H1 (cell line): Measurements from ENCODE around the gene GRIA4.

Source experiments
- BACH1 ChIP-seq: IDR thresholded peaks from 2 replicates; pipeline ENCODE4 v1.6.1; 2012; ENCODE audit warnings: low read length, improper control_type of control experiment
- CTCF ChIP-seq, 3 experiments: IDR thresholded peaks; 1 replicate in 2 of 3; 2 replicates in 1 of 3; pipeline versions ENCODE4 v1.5.1 to v1.6.1; 2011; ENCODE audit warnings: low read length in 3 of 3, mild to moderate bottlenecking in 3 of 3, inconsistent platforms in 2 of 3, low read depth in 1 of 3, moderate library complexity in 1 of 3; ENCODE audit not compliant: insufficient read depth in 1 of 3; ENCODE audit errors: control extremely low read depth in 1 of 3
- EP300 ChIP-seq, 2 experiments: IDR thresholded peaks; 1 replicate in 1 of 2; 2 replicates in 1 of 2; pipeline ENCODE4 v1.6.1; 2011 to 2012; ENCODE audit warnings: low read depth in 2 of 2, low read length in 2 of 2, mild to moderate bottlenecking in 2 of 2, borderline replicate concordance in 1 of 2, inconsistent platforms in 1 of 2, moderate library complexity in 1 of 2
- EZH2 ChIP-seq: fragments of 200-600 bp; sonication (generic); IDR thresholded peaks from 2 replicates; pipeline ENCODE4 v1.7.1; 2012; ENCODE audit warnings: low read depth, mild to moderate bottlenecking, moderate library complexity, low read length, inconsistent platforms; ENCODE audit not compliant: severe bottlenecking
- NRF1 ChIP-seq: IDR thresholded peaks from 2 replicates; pipeline ENCODE4 v1.6.1; 2011; ENCODE audit warnings: mild to moderate bottlenecking, low read depth, low read length, improper control_type of control experiment
- POLR2A ChIP-seq, 2 experiments: IDR thresholded peaks; 1 replicate in 1 of 2; 2 replicates in 1 of 2; pipeline ENCODE4 v1.6.1; 2011; ENCODE audit warnings: low read depth in 2 of 2, low read length in 2 of 2, mild to moderate bottlenecking in 2 of 2; ENCODE audit errors: control extremely low read depth in 1 of 2
- RAD21 ChIP-seq, 2 experiments: IDR thresholded peaks in 1 of 2; conservative IDR thresholded peaks in 1 of 2; 2 replicates each; pipeline ENCODE4 v1.6.1; 2011; ENCODE audit warnings: low read depth in 2 of 2, low read length in 2 of 2, improper control_type of control experiment in 1 of 2, inconsistent platforms in 1 of 2, mild to moderate bottlenecking in 1 of 2, moderate library complexity in 1 of 2
- SP4 ChIP-seq: IDR thresholded peaks from 2 replicates; pipeline ENCODE4 v1.6.1; 2012; ENCODE audit warnings: low read length, inconsistent platforms
- SRF ChIP-seq: IDR thresholded peaks from 2 replicates; pipeline ENCODE4 v1.6.1; 2011; ENCODE audit warnings: mild to moderate bottlenecking, low read depth, low read length, moderate library complexity
- TAF7 ChIP-seq: optimal IDR thresholded peaks from 2 replicates; pipeline ENCODE3; 2011; ENCODE audit warnings: low read depth, mild to moderate bottlenecking, inconsistent platforms, low read length, moderate library complexity, borderline replicate concordance
- TBP ChIP-seq: IDR thresholded peaks from 2 replicates; pipeline ENCODE4 v1.6.1; 2011; ENCODE audit warnings: low read depth, low read length, improper control_type of control experiment
- ZNF274 ChIP-seq: IDR thresholded peaks from 2 replicates; pipeline ENCODE4 v1.7.0; 2012; ENCODE audit warnings: low read length, borderline replicate concordance; ENCODE audit errors: extremely low read depth

GRCh38 chr11:105718641-105719040 lies 108.8 kb downstream of the GRIA4 start:
- TF ChIP-seq SRF (no peak), TAF7 (no peak), POLR2A (IDR thresholded peaks at IDR 0.05; ENCODE audit: control extremely low read depth in 1 of 2, low read depth in 2 of 2, low read length in 2 of 2) (no peak), CTCF (IDR thresholded peaks at IDR 0.05; ENCODE audit: control extremely low read depth in 1 of 3, insufficient read depth in 1 of 3, low read depth in 1 of 3, low read length in 3 of 3) (no peak), BACH1 (no peak), RAD21 (IDR thresholded peaks at IDR 0.05 in 1 of 2, conservative IDR thresholded peaks at IDR 0.05 in 1 of 2; ENCODE audit: low read depth in 2 of 2, low read length in 2 of 2) (no peak), ZNF274 (no peak), EP300 (IDR thresholded peaks at IDR 0.05; ENCODE audit: borderline replicate concordance in 1 of 2, low read depth in 2 of 2, low read length in 2 of 2) (no peak), NRF1 (no peak), SP4 (no peak), EZH2 (no peak), TBP (no peak)
